Psoas muscle (tissue), 8 donors: ENCODE data around the gene MSH2. TPM values are rescaled to one million over a fixed set of nuclear protein-coding genes. Genes with fewer than 3 reads are reported as not detected.

Source experiments
- ATAC-seq, 4 donors: fragments of 200-7000 bp; cut with Tn5 transposase; one replicate each; pipeline ENCODE4 v1.9.1; 2020; ENCODE audit warnings: moderate library complexity in 3 of 4, mild to moderate bottlenecking in 2 of 4
- DNase-seq, 2 donors: peaks; one replicate each; pipeline ENCODE4 v3.0.0-alpha.2; 2020
- H3K27ac ChIP-seq: fragments of 200-600 bp; one replicate; pipeline ENCODE4 v1.8.0; 2022
- H3K27me3 ChIP-seq, 3 donors: fragments of 200-600 bp in 1 of 3; one replicate each; pipeline versions ENCODE4 v1.6.1 to v1.8.0; 2013 to 2022; ENCODE audit warnings: low read length in 2 of 3, mild to moderate bottlenecking in 2 of 3, moderate library complexity in 1 of 3; ENCODE audit not compliant: insufficient read depth in 3 of 3
- H3K36me3 ChIP-seq, 2 donors: fragments of 200-600 bp in 1 of 2; one replicate each; pipeline versions ENCODE4 v1.6.1 to v1.8.0; 2013 to 2022; ENCODE audit warnings: low read depth in 1 of 2, mild to moderate bottlenecking in 1 of 2, moderate library complexity in 1 of 2; ENCODE audit not compliant: insufficient read depth in 1 of 2
- H3K4me1 ChIP-seq: fragments of 200-600 bp; one replicate; pipeline ENCODE4 v1.8.0; 2022
- H3K4me3 ChIP-seq: fragments of 200-600 bp; one replicate; pipeline ENCODE4 v1.8.0; 2022; ENCODE audit warnings: mild to moderate bottlenecking
- H3K9me3 ChIP-seq: fragments of 200-600 bp; one replicate; pipeline ENCODE4 v1.8.0; 2022
- CTCF ChIP-seq: fragments of 200-600 bp; IDR thresholded peaks from one replicate; pipeline ENCODE4 v1.8.0; 2022; ENCODE audit warnings: antibody characterized with exemption
- WGBS, 3 donors: extraction: QIAGEN DNeasy Blood & Tissue Kit; methylation state at CpG; one replicate each; pipeline versions ENCODE4 v1.1.6 to v1.1.7; 2013; 5-methylcytosine and 5-hydroxymethylcytosine counted together
- intact Hi-C, 2 donors: fragments of 100-400 bp; cut with DNase I; formaldehyde crosslinking; loops; one replicate each; pipeline versions ENCODE4 v1.11.0 to v1.14.2; 2022
- long read RNA-seq, 2 donors: library from polyadenylated mRNA; unstranded; transcript quantifications; one replicate each; pipeline ENCODE4 v2.0.0, GENCODE V29; 2021
- polyA plus RNA-seq, 3 donors: library from polyadenylated mRNA; stranded (reverse); fragments of 200-250 nt; gene quantifications; one replicate each; pipeline ENCODE4 v1.2.3, GENCODE V29; 2013
- total RNA-seq, 4 donors: library from RNA; stranded (reverse); fragmentation: NEBNext Ultra II Directional in 2 of 4; extraction: Animal tissue kit (Norgen Biotek cat#: 25700) in 2 of 4; gene quantifications; one replicate each; pipeline versions ENCODE4 v1.2.1 to v1.2.4, GENCODE V29; 2021 to 2023
- donor health status: healthy with polysubstance abuse.
- donor health status: DM: no; HTN: no; CAD: no; lungs with moderate emphysema.
- donor health status: Bipolar disorder and iron deficiency.
- donor health status: healthy.
- donor health status: DM: yes; HTN: yes; CAD: no.
- donor health status: DM: no; HTN: no; CAD: no.
- donor health status: DM: no; HTN: no; CAD: no.
- donor health status: DM: yes; HTN: yes; CAD: no.

MSH2 gene
- 10 to 100 TPM in 1 of 4 donors, 1 to 10 TPM in 3; 3.2 to 10.8 (median 8.2) TPM for total RNA-seq
- polyA plus RNA-seq, result 1 to 10 TPM; 5.3 to 8.3 (median 5.8) TPM
- long read RNA-seq, donor 1, transcript MSH2-201 (16 exons, 3,307 nt), result major isoform, 5 of 6 reads
- long read RNA-seq, donor 1, partial matches to known transcripts, result 0 of 6 reads
- long read RNA-seq, donor 1, other reads (novel, unspliced or antisense), result 1 of 6 reads
- long read RNA-seq, donor 2, transcript MSH2-201 (16 exons, 3,307 nt), result major isoform, 7 of 8 reads
- long read RNA-seq, donor 2, partial matches to known transcripts, result 0 of 8 reads
- long read RNA-seq, donor 2, other reads (novel, unspliced or antisense), result 1 of 8 reads

GRCh38 chr2:47402805-47403608 is at the start of gene MSH2:
MSH2 (plus strand) TSS chr2:47403156; CDS start chr2:47403192, 36 bp downstream.
- peak; percentile 98 to 100 (median 100) for ATAC-seq
- H3K36me3 ChIP-seq, result no peaks in the 10 kb centered on the region
- WGBS, 3 donors, result 0 to 1% (median 0%) methylated on average over 63 to 73 of the region's 73 CpGs
- peak within 1 kb of the TSS; percentile 50 for H3K27ac ChIP-seq
- no peaks in the 10 kb centered on the region for H3K27me3 ChIP-seq
- H3K4me3 ChIP-seq, result peak within 1 kb of the TSS; percentile 87
- peak; percentile 92 to 94 for DNase-seq
- no peak for TF ChIP-seq CTCF
- no peaks in the 10 kb centered on the region for H3K9me3 ChIP-seq
- intact Hi-C loops, result no loop called here
- H3K4me1 ChIP-seq, result peaks cover 5% of the 10 kb centered on the region

- 82 to 88% (median 85%) methylated on average over 11 of the region's 11 CpGs for WGBS, 3 donors
- intact Hi-C loops, result no loop called here
- no peaks in the 10 kb centered on the region for H3K4me1 ChIP-seq
- no peaks in the 10 kb centered on the region for H3K36me3 ChIP-seq
- no peak for DNase-seq
- H3K9me3 ChIP-seq, result no peaks in the 10 kb centered on the region
- H3K27me3 ChIP-seq, result no peaks in the 10 kb centered on the region
- no peak for TF ChIP-seq CTCF
- no peak for ATAC-seq
- H3K27ac ChIP-seq, result no peak overlapping the region
- H3K4me3 ChIP-seq, result no peak overlapping the region
Measured at GRCh38 chr2:47354013-47354847, 48.7 kb upstream of the MSH2 start.

GRCh38 chr2:47354848-47355204 is 48.1 kb upstream of the MSH2 start:
- H3K36me3 ChIP-seq, result no peaks in the 10 kb centered on the region
- ATAC-seq, result no peak
- H3K9me3 ChIP-seq, result no peaks in the 10 kb centered on the region
- TF ChIP-seq CTCF, result no peak
- no peaks in the 10 kb centered on the region for H3K4me1 ChIP-seq
- H3K27me3 ChIP-seq, result no peaks in the 10 kb centered on the region
- intact Hi-C loops, result no loop called here
- no peak overlapping the region for H3K27ac ChIP-seq
- 75 to 81% (median 81%) methylated on average over 5 of the region's 5 CpGs for WGBS, 3 donors
- DNase-seq, result no peak
- H3K4me3 ChIP-seq, result no peak overlapping the region

- Histone ChIP-seq H3K9me3 (no peaks in the 10 kb centered on the region), H3K27ac (no peak overlapping the region), H3K4me1 (no peaks in the 10 kb centered on the region), H3K36me3 (no peaks in the 10 kb centered on the region), H3K27me3 (no peaks in the 10 kb centered on the region), H3K4me3 (no peak overlapping the region)
- WGBS, 3 donors, result 52 to 58% (median 55%) methylated on average over 4 of the region's 4 CpGs
- intact Hi-C loops, result no loop called here
- ATAC-seq, result no peak
- no peak for TF ChIP-seq CTCF
- no peak for DNase-seq
Measured at GRCh38 chr2:47357483-47357882, 45.5 kb upstream of the MSH2 start.
